NCI-H1436 treated with DMSO at 0.1 percent for 48 hours (cell line): ENCODE data around the gene MGAT4D.
A peak's percentile ranks its signal among the peaks of the same experiment; 100 is the strongest.
"Not testable (repeated sequence)": the region's sequence is repeated elsewhere in the genome, so short reads cannot be mapped to it uniquely, and the experiment has no call there.

Source experiments
- DNase-seq: peaks from one replicate; lab custom pipeline; 2025; lab: John Stamatoyannopoulos, UW

The MGAT4D gene

DNA sequence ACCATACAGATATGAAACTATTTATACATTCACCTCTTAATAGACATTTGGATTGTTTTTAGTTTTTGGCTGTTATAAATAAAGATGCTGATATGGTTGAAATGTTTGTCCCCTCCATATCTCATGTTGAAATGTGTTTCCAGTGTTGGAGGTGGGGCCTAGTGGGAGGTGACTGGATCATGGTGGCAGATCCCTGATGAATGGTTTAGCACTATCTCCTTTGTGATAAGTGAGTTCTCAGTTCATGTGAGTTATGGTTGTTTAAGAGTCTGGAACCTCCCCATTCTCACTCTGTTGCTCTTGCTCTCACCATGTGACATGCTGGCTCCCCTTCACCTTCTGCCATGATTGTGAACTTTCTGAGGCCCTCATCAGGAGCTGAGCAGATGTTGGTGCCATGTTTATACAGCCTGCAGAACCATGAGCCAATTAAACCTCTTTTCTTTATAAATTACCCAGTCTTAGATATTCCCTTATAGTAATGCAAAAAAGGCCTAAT is 58.4 kb downstream of the MGAT4D start:
- DNase-seq = no peak

GRCh38 chr4:140427919-140428471 is 70.1 kb downstream of the MGAT4D start:
- no peak for DNase-seq

DNA sequence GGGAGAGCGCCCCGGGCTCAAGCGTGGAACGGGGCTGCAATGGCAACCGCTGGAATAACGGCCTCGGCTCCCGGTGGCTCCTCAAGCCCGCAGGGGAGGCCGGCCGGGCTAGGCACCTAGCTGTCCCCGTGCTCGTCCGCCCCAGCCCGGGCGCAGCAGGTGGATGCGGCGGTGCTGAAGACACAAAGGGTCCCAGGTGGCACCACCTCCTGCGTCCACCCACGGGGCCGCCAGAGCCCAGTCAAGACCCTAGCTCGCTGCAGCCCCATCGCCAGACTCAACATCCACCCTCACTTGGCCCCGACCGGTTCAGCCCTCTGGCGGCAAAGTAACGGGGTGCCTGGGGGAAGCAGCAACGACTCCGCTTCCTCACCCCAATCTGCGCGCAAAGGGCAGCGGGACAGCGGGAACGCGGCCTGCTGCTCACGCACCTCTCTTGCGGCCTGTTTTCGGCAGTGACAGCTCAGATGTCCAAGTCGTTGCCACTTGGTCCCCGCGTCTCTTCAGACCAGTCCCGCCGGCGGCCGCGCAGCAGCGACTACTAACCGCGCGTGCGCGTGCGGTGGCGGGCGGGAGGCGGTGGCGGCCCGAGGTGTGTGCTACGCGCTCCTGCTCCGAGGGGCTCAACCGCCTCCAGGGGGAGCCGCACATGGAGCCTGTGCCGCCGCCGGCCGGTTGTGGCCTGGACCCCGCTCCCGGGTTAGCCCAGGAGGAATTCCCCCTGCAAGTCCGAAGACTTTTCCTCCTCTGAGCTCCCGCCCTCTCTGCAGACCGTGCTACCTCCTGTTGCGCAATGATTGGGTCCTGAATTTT is 70.8 kb downstream of the MGAT4D start, which contains the start of gene CLGN:
TSS of gene CLGN (minus strand) at position 543 of the 813 bp plus-strand sequence. CDS start 14,570 bp downstream, outside the sequence.
- DNase-seq = peak; percentile 34

DNA sequence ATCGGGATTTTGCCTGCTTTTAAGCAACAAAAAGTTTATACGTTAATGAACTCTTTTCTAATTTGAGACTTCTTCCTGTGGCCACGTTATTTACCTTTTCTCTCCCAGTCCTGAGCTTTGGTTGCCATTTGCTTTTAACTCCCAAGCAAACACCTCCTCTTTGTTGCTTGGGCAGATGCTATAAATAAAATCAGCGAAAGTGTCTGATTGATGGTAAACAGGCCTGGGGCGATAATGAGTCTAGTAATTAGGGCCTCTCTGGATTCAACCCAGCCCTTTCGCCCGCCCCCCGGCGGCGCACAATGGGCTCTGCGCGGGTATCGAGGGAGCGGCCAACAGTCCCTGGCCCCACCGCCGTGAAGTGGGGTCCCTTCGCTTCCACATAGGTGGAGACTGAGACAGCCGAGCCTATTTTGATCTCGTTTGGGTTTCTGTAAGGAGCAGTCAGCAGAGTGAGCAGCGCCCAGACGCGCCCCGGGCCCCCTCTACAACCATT is 71.4 kb downstream of the MGAT4D start:
- DNase-seq = no peak

DNA sequence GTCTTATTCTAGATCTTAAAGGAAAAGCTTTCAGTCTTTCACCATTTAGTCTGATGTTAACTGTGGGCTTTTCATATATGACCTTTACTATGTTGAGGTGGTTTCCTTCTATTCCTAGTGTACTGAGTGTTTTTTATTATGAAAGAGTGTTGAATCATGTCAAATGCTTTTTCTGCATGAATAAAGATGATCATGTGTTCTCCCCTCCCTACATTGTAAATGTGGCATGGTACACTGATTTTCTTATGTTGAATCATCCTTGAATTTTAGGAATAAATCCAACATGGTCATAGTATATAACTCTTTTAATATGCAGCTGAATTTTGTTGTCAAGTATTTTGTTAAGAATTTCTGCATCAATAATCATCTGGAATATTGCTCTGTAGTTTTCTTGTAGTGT is 75.0 kb downstream of the MGAT4D start:
- DNase-seq = no peak

DNA sequence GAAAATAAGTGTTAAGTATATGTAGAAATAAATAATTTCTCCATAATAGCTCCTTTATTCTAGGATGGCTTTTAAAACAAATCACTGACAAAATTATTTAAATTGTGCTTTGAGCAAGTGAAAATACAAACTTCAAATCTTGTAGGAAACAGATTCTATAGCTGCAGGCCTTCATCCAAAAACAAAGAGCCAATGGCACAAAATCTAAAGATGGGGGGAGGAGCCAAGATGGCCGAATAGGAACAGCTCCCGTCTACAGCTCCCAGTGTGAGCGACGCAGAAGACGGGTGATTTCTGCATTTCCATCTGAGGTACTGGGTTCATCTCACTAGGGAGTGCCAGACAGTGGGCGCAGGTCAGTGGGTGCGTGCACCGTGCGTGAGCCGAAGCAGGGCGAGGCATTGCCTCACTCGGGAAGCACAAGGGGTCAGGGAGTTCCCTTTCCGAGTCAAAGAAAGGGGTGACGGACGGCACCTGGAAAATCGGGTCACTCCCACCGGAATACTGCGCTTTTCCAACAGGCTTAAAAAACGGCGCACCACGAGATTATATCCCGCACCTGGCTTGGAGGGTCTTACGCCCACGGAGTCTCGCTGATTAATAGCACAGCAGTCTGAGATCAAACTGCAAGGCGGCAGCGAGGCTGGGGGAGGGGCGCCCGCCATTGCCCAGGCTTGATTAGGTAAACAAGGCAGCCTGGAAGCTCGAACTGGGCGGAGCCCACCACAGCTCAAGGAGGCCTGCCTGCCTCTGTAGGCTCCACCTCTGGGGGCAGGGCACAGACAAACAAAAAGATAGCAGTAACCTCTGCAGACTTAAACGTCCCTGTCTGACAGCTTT is 84.7 kb downstream of the MGAT4D start:
- DNase-seq = not testable (repeated sequence)

GRCh38 chr4:140408974-140409373 is 89.1 kb downstream of the MGAT4D start:
- DNase-seq = no peak

- no peak for DNase-seq
These were observed 91.8 kb downstream of the MGAT4D start for GRCh38 chr4:140406292-140406691.

- no peak for DNase-seq
These were observed 98.0 kb downstream of the MGAT4D start for GRCh38 chr4:140400111-140400510.

- DNase-seq = no peak
These were observed 102.4 kb downstream of the MGAT4D start for GRCh38 chr4:140395668-140396067.
